Measurements from ENCODE around the gene RIT2.
"Not testable (repeated sequence)": the region's sequence is repeated elsewhere in the genome, so short reads cannot be mapped to it uniquely, and the experiment has no call there.

- TF ChIP-seq CTCF, POLR2A, POLR2AphosphoS5 (IDR thresholded peaks at IDR 0.05): not testable (repeated sequence)
Observed at GRCh38 chr18:42741805-42742347, 373.6 kb downstream of the RIT2 start.
